Activated CD4-positive, CD25-positive, alpha-beta regulatory T cell treated with anti-CD3 and anti-CD28 coated beads, Interleukin-2, amount 50 U/mL, for 72 hours (primary cell): ENCODE measurements around the gene CETN3.
"Not testable (repeated sequence)": the region's sequence is repeated elsewhere in the genome, so short reads cannot be mapped to it uniquely, and the experiment has no call there.

ENCODE experiments used
- DNase-seq: peaks from one replicate; pipeline ENCODE4 v3.0.0; 2021

The CETN3 gene

GRCh38 chr5:90381213-90381929 lies 28.2 kb downstream of the CETN3 start:
- DNase-seq = no peak

- no peak for DNase-seq
Measured at GRCh38 chr5:90379652-90380051, 29.9 kb downstream of the CETN3 start.

- DNase-seq = no peak
Measured at GRCh38 chr5:90378752-90379151, 30.8 kb downstream of the CETN3 start.

GRCh38 chr5:90371269-90371668 lies 38.3 kb downstream of the CETN3 start:
- DNase-seq = not testable (repeated sequence)

- no peak for DNase-seq
Measured at GRCh38 chr5:90368454-90369246, 40.9 kb downstream of the CETN3 start.

GRCh38 chr5:90367879-90368278 lies 41.7 kb downstream of the CETN3 start:
- DNase-seq = no peak

- DNase-seq = no peak
Measured at GRCh38 chr5:90366948-90367347, 42.6 kb downstream of the CETN3 start.

- DNase-seq = no peak
Measured at GRCh38 chr5:90365328-90365727, 44.2 kb downstream of the CETN3 start.

GRCh38 chr5:90359073-90359920 lies 50.3 kb downstream of the CETN3 start:
- DNase-seq = no peak

GRCh38 chr5:90356622-90357021 lies 52.9 kb downstream of the CETN3 start:
- DNase-seq = no peak

- DNase-seq = no peak
Measured at GRCh38 chr5:90356176-90356575, 53.4 kb downstream of the CETN3 start.

- DNase-seq = no peak
Measured at GRCh38 chr5:90355635-90356034, 53.9 kb downstream of the CETN3 start.

GRCh38 chr5:90353254-90353653 lies 56.3 kb downstream of the CETN3 start:
- DNase-seq = no peak

- DNase-seq = no peak
Measured at GRCh38 chr5:90351101-90351500, 58.5 kb downstream of the CETN3 start.

GRCh38 chr5:90347462-90347861 lies 62.1 kb downstream of the CETN3 start:
- no peak for DNase-seq

GRCh38 chr5:90345684-90346083 lies 63.9 kb downstream of the CETN3 start:
- no peak for DNase-seq

- DNase-seq = no peak
Measured at GRCh38 chr5:90344689-90345088, 64.9 kb downstream of the CETN3 start.

- not testable (repeated sequence) for DNase-seq
Measured at GRCh38 chr5:90343731-90344130, 65.8 kb downstream of the CETN3 start.

GRCh38 chr5:90342576-90342975 lies 67.0 kb downstream of the CETN3 start:
- DNase-seq = no peak
